ENCODE data around the gene SDHAF4.

Gene SDHAF4

GRCh38 chr6:70627500-70628254 is 60.9 kb downstream of the SDHAF4 start:
- no peak for TF ChIP-seq GATA2 (IDR thresholded peaks at IDR 0.05; ENCODE audit: low read depth, low read length)
- no peak for TF ChIP-seq GATA3 (IDR thresholded peaks at IDR 0.05; ENCODE audit: low read depth, low read length)

- TF ChIP-seq GATA2 (IDR thresholded peaks at IDR 0.05; ENCODE audit: low read depth, low read length) (peak; percentile 75), GATA3 (IDR thresholded peaks at IDR 0.05; ENCODE audit: low read depth, low read length) (peak; percentile 35; the same call in 1 of the 2 replicates)
Observed at GRCh38 chr6:70629929-70630328, 63.2 kb downstream of the SDHAF4 start.

- TF ChIP-seq GATA2 (IDR thresholded peaks at IDR 0.05; ENCODE audit: low read depth, low read length) = no peak
Observed at GRCh38 chr6:70633870-70634269, 67.1 kb downstream of the SDHAF4 start.

GRCh38 chr6:70636596-70636995 is 69.9 kb downstream of the SDHAF4 start:
- TF ChIP-seq GATA2 (IDR thresholded peaks at IDR 0.05; ENCODE audit: low read depth, low read length) (no peak), GATA3 (IDR thresholded peaks at IDR 0.05; ENCODE audit: low read depth, low read length) (no peak)

GRCh38 chr6:70638468-70638867 is 71.7 kb downstream of the SDHAF4 start:
- no peak for TF ChIP-seq GATA2 (IDR thresholded peaks at IDR 0.05; ENCODE audit: low read depth, low read length)
- no peak for TF ChIP-seq GATA3 (IDR thresholded peaks at IDR 0.05; ENCODE audit: low read depth, low read length)
